SK-N-SH treated with all-trans-retinoic acid at 6 μM for 48 hours (cell line): Measurements from ENCODE around the gene VASH1.

ENCODE experiments used
- ATAC-seq: fragments of 200-7000 bp; cut with Tn5 transposase; 3 replicates; pipeline ENCODE4 v1.9.1; 2020; ENCODE audit warnings: mild to moderate bottlenecking, moderate library complexity
- ARNTL ChIP-seq: fragments of 450-650 bp; formaldehyde crosslinking; IDR thresholded peaks from 2 replicates; pipeline ENCODE4 v1.5.0; 2020; ENCODE audit warnings: low read depth, mild to moderate bottlenecking, moderate library complexity, borderline replicate concordance
- BACH2 ChIP-seq: fragments of 250-450 bp; sonication (Bioruptor Pico); IDR thresholded peaks from 2 replicates; pipeline ENCODE4 v1.9.0; 2021; ENCODE audit warnings: mild to moderate bottlenecking, borderline replicate concordance
- CREB5 ChIP-seq: fragments of 250-450 bp; sonication (Bioruptor Pico); IDR thresholded peaks from 2 replicates; pipeline ENCODE4 v1.5.1; 2020; ENCODE audit warnings: low read depth, mild to moderate bottlenecking, moderate library complexity
- CSDC2 ChIP-seq: fragments of 250-450 bp; sonication (Bioruptor Pico); IDR thresholded peaks from 2 replicates; pipeline ENCODE4 v1.5.0; 2020; ENCODE audit warnings: mild to moderate bottlenecking, moderate library complexity
- CSRNP3 ChIP-seq: fragments of 250-450 bp; sonication (Bioruptor Pico); IDR thresholded peaks from 2 replicates; pipeline ENCODE4 v1.5.1; 2021; ENCODE audit warnings: mild to moderate bottlenecking, moderate library complexity
- ESRRG ChIP-seq: fragments of 250-450 bp; sonication (Bioruptor Pico); IDR thresholded peaks from 2 replicates; pipeline ENCODE4 v1.6.1; 2021; ENCODE audit warnings: mild to moderate bottlenecking
- GLIS3 ChIP-seq: fragments of 250-450 bp; sonication (Bioruptor Pico); IDR thresholded peaks from 2 replicates; pipeline ENCODE4 v1.5.0; 2020; ENCODE audit warnings: mild to moderate bottlenecking, moderate library complexity
- ISL1 ChIP-seq: fragments of 250-450 bp; sonication (Bioruptor Pico); IDR thresholded peaks from 2 replicates; pipeline ENCODE4 v2.1.2; 2022; ENCODE audit warnings: mild to moderate bottlenecking, moderate library complexity
- OSR1 ChIP-seq: fragments of 250-450 bp; sonication (Bioruptor Pico); IDR thresholded peaks from 2 replicates; pipeline ENCODE4 v1.8.0; 2022; ENCODE audit warnings: moderate library complexity, mild to moderate bottlenecking, inconsistent platforms
- RARB ChIP-seq: fragments of 250-450 bp; sonication (Bioruptor Pico); IDR thresholded peaks from 2 replicates; pipeline ENCODE4 v1.8.0; 2021; ENCODE audit warnings: mild to moderate bottlenecking, moderate library complexity
- SNAI2 ChIP-seq: fragments of 250-450 bp; sonication (Bioruptor Pico); IDR thresholded peaks from 2 replicates; pipeline ENCODE4 v1.5.0; 2020; ENCODE audit warnings: mild to moderate bottlenecking, moderate library complexity
- TOX ChIP-seq: fragments of 250-450 bp; sonication (Bioruptor Pico); IDR thresholded peaks from 2 replicates; pipeline ENCODE4 v1.8.0; 2021; ENCODE audit warnings: mild to moderate bottlenecking, moderate library complexity, borderline replicate concordance
- TSHZ2 ChIP-seq: fragments of 250-450 bp; sonication (Bioruptor Pico); IDR thresholded peaks from 2 replicates; pipeline ENCODE4 v1.5.0; 2020; ENCODE audit warnings: mild to moderate bottlenecking, moderate library complexity
- ZC3H10 ChIP-seq: fragments of 250-450 bp; sonication (Bioruptor Pico); IDR thresholded peaks from 2 replicates; pipeline ENCODE4 v1.5.1; 2021; ENCODE audit warnings: mild to moderate bottlenecking, moderate library complexity
- ZFP3 ChIP-seq: fragments of 250-450 bp; sonication (Bioruptor Pico); IDR thresholded peaks from 2 replicates; pipeline ENCODE4 v1.5.0; 2020; ENCODE audit warnings: mild to moderate bottlenecking, moderate library complexity
- ZNF565 ChIP-seq: fragments of 450-650 bp; formaldehyde crosslinking; conservative IDR thresholded peaks from 2 replicates; pipeline ENCODE4 v1.5.0; 2020; ENCODE audit warnings: low read depth, mild to moderate bottlenecking, moderate library complexity
- ZNF70 ChIP-seq: fragments of 450-650 bp; formaldehyde crosslinking; IDR thresholded peaks from 2 replicates; pipeline ENCODE4 v1.5.0; 2020; ENCODE audit warnings: mild to moderate bottlenecking, moderate library complexity
- ZNF8 ChIP-seq: fragments of 450-650 bp; formaldehyde crosslinking; IDR thresholded peaks from 2 replicates; pipeline ENCODE4 v1.5.0; 2020; ENCODE audit warnings: mild to moderate bottlenecking, moderate library complexity
- TF ChIP-seq, protein P1 (sequence below): fragments of 250-450 bp; sonication (Bioruptor Pico); IDR thresholded peaks from 2 replicates; pipeline ENCODE4 v1.8.0; 2020; ENCODE audit warnings: mild to moderate bottlenecking, moderate library complexity, borderline replicate concordance
- TF ChIP-seq, protein P2 (sequence below): fragments of 250-450 bp; sonication (Bioruptor Pico); IDR thresholded peaks from 2 replicates; pipeline ENCODE4 v1.8.0; 2021; ENCODE audit warnings: low read depth, mild to moderate bottlenecking, moderate library complexity, borderline replicate concordance

The VASH1 gene

GRCh38 chr14:76717508-76718290, 43.6 kb upstream of the VASH1 start:
- no peak for TF ChIP-seq RARB (CRISPR knock-in tag)
- TF ChIP-seq, protein P1, sequence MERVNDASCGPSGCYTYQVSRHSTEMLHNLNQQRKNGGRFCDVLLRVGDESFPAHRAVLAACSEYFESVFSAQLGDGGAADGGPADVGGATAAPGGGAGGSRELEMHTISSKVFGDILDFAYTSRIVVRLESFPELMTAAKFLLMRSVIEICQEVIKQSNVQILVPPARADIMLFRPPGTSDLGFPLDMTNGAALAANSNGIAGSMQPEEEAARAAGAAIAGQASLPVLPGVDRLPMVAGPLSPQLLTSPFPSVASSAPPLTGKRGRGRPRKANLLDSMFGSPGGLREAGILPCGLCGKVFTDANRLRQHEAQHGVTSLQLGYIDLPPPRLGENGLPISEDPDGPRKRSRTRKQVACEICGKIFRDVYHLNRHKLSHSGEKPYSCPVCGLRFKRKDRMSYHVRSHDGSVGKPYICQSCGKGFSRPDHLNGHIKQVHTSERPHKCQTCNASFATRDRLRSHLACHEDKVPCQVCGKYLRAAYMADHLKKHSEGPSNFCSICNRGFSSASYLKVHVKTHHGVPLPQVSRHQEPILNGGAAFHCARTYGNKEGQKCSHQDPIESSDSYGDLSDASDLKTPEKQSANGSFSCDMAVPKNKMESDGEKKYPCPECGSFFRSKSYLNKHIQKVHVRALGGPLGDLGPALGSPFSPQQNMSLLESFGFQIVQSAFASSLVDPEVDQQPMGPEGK (CRISPR knock-in tag): no peak
- TF ChIP-seq BACH2: no peak
- TF ChIP-seq CSRNP3: no peak
- TF ChIP-seq TSHZ2 (CRISPR knock-in tag): no peak
- no peak for TF ChIP-seq ZNF8
- TF ChIP-seq ZNF70 (CRISPR knock-in tag): no peak
- TF ChIP-seq, protein P2, sequence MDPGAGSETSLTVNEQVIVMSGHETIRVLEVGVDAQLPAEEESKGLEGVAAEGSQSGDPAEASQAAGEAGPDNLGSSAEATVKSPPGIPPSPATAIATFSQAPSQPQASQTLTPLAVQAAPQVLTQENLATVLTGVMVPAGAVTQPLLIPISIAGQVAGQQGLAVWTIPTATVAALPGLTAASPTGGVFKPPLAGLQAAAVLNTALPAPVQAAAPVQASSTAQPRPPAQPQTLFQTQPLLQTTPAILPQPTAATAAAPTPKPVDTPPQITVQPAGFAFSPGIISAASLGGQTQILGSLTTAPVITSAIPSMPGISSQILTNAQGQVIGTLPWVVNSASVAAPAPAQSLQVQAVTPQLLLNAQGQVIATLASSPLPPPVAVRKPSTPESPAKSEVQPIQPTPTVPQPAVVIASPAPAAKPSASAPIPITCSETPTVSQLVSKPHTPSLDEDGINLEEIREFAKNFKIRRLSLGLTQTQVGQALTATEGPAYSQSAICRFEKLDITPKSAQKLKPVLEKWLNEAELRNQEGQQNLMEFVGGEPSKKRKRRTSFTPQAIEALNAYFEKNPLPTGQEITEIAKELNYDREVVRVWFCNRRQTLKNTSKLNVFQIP (CRISPR knock-in tag): no peak
- no peak for TF ChIP-seq ARNTL (CRISPR knock-in tag)
- TF ChIP-seq ZFP3 (CRISPR knock-in tag): no peak
- no peak for TF ChIP-seq CSDC2 (CRISPR knock-in tag)
- TF ChIP-seq ZC3H10 (CRISPR knock-in tag): no peak
- TF ChIP-seq OSR1 (CRISPR knock-in tag): no peak
- no peak for TF ChIP-seq SNAI2 (CRISPR knock-in tag)
- no peak for TF ChIP-seq GLIS3 (CRISPR knock-in tag)
- TF ChIP-seq TOX (CRISPR knock-in tag): no peak
- TF ChIP-seq ESRRG (CRISPR knock-in tag): no peak
- TF ChIP-seq CREB5: no peak
- no peak for TF ChIP-seq ZNF565 (CRISPR knock-in tag)
- TF ChIP-seq, all 23 proteins: peak for 0
- ATAC-seq: no peak

GRCh38 chr14:76718306-76719040, 42.8 kb upstream of the VASH1 start:
- TF ChIP-seq TOX (CRISPR knock-in tag) (no peak), SNAI2 (CRISPR knock-in tag) (no peak), ESRRG (CRISPR knock-in tag) (no peak), ISL1 (CRISPR knock-in tag) (no peak), CREB5 (no peak), ZC3H10 (CRISPR knock-in tag) (no peak), BACH2 (no peak)
- no peak for ATAC-seq
